ENCODE measurements around the gene TAF6. TPM values are rescaled to one million over a fixed set of nuclear protein-coding genes. Genes with fewer than 3 reads are reported as not detected.

TAF6 gene
- total and polyA plus RNA-seq, 9 of the 15 experiments (the other 6 are each of a cell fraction or from before 2014, with no cell fraction given): 0.78 to 78.7 (median 21.3) TPM

DNA sequence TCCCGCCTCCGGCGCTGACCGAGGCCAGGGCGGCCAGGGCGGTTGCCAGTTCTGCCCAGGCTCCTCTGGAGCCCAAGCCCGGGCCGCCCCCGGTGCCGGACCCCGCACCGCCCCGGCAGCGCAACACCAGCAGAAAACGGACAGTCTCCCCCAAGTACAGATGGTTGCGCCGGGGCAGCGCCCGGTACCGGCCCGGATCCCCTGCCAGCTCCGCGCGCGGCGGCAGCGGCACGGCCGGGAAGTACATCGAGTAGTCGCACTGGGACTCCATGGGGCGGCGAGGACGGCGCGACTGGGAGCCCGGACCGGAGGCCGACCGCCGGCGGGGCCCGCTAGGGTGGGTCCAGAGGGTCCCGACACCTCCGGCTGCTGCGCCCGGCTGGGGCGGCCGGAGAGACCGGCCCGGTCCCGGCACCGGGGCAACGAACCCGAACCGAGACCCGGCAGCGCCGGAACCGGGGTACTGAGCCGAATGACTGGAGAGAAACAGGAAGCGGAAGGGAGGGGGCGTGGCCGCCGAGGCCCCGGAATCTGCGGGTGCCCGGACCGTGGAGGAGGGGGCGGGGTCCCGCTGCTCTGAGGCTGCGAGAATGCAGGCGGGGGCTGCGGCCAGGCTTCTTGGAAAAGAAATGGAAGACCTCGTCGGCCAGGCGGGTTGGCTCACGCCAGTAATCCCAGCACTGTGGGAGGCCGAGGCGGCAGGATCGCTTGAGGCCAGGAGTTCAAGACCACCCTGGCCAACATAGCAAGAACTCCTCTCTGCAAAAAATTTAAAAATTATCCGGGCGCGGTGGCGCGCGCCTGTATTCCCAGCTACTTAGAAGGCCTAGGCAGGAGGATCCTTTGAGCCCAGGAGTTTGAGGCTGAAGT, 39.3 kb upstream of the TAF6 start, which contains the start of gene TRAPPC14 (continued):
- peak; percentile 43; the same call in 1 of the 2 replicates for TF ChIP-seq CC2D1A (IDR thresholded peaks at IDR 0.05)
- peak in 1 of 2 experiments; percentile 54; a peak in 1 of 3 replicates for TF ChIP-seq CBX3 (IDR thresholded peaks at IDR 0.05; ENCODE audit: borderline replicate concordance in 1 of 2, low read length in 2 of 2)
- peak; percentile 60; the same call in 1 of the 2 replicates for TF ChIP-seq JUND (IDR thresholded peaks at IDR 0.05; ENCODE audit: borderline replicate concordance, low read depth, low read length)
- peak; percentile 33; the same call in 1 of the 3 replicates for TF ChIP-seq JUND (tag; IDR thresholded peaks at IDR 0.05; ENCODE audit: borderline replicate concordance, low read depth, low read length)
- no peak for TF ChIP-seq KAT2B (IDR thresholded peaks at IDR 0.05; ENCODE audit: low read depth, low read length)
- TF ChIP-seq SIN3B (IDR thresholded peaks at IDR 0.05; ENCODE audit: low read depth): peak; percentile 70
- 0 out of 2 replicates have a peak, but pooled peaks have one; percentile 32 for TF ChIP-seq ATF6 (CRISPR knock-in tag; IDR thresholded peaks at IDR 0.05)
- TF ChIP-seq PCBP2 (IDR thresholded peaks at IDR 0.05; ENCODE audit: low read depth, low read length, poor library complexity, severe bottlenecking): no peak
- TF ChIP-seq FOS (IDR thresholded peaks at IDR 0.05; ENCODE audit: extremely low read depth, insufficient read length): no peak
- TF ChIP-seq CBFA2T3 (IDR thresholded peaks at IDR 0.05): no peak
- no peak for TF ChIP-seq KLF10 (CRISPR knock-in tag; IDR thresholded peaks at IDR 0.05)
- peak; percentile 79 to 94; a peak in 3 of 4 replicates for TF ChIP-seq TEAD1 (CRISPR knock-in tag; IDR thresholded peaks at IDR 0.05)
- TF ChIP-seq C11orf30 (IDR thresholded peaks at IDR 0.05; ENCODE audit: low read depth): peak; percentile 45
- TF ChIP-seq ZNF778 (CRISPR knock-in tag; IDR thresholded peaks at IDR 0.05): no peak
- TF ChIP-seq, protein P1, sequence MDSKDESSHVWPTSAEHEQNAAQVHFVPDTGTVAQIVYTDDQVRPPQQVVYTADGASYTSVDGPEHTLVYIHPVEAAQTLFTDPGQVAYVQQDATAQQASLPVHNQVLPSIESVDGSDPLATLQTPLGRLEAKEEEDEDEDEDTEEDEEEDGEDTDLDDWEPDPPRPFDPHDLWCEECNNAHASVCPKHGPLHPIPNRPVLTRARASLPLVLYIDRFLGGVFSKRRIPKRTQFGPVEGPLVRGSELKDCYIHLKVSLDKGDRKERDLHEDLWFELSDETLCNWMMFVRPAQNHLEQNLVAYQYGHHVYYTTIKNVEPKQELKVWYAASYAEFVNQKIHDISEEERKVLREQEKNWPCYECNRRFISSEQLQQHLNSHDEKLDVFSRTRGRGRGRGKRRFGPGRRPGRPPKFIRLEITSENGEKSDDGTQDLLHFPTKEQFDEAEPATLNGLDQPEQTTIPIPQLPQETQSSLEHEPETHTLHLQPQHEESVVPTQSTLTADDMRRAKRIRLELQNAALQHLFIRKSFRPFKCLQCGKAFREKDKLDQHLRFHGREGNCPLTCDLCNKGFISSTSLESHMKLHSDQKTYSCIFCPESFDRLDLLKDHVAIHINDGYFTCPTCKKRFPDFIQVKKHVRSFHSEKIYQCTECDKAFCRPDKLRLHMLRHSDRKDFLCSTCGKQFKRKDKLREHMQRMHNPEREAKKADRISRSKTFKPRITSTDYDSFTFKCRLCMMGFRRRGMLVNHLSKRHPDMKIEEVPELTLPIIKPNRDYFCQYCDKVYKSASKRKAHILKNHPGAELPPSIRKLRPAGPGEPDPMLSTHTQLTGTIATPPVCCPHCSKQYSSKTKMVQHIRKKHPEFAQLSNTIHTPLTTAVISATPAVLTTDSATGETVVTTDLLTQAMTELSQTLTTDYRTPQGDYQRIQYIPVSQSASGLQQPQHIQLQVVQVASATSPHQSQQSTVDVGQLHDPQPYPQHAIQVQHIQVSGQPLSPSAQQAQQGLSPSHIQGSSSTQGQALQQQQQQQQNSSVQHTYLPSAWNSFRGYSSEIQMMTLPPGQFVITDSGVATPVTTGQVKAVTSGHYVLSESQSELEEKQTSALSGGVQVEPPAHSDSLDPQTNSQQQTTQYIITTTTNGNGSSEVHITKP (IDR thresholded peaks at IDR 0.05; ENCODE audit: partially characterized antibody): peak; percentile 51
- no peak for TF ChIP-seq NR2C2 (CRISPR knock-in tag; IDR thresholded peaks at IDR 0.05)
- TF ChIP-seq NR2C2 (tag; IDR thresholded peaks at IDR 0.05): peak; percentile 38; the same call in 1 of the 2 replicates
- TF ChIP-seq U2AF1 (optimal IDR thresholded peaks at IDR 0.05; ENCODE audit: low read depth, low read length): peak; percentile 73
- TF ChIP-seq CHD1 (IDR thresholded peaks at IDR 0.05; ENCODE audit: low read length): peak; percentile 56

Measured in K562 (cell line).